HG03103 (cell line): ENCODE results near the gene FOXJ3.

Source experiments
- ATAC-seq: cut with Tn5 transposase; IDR thresholded peaks from one replicate; pipeline ENCODE4 v1.9.1; 2021; ENCODE audit warnings: low read depth; ENCODE audit not compliant: unreplicated experiment

The FOXJ3 gene

GRCh38 chr1:42334240-42335049, 590 bp downstream of the FOXJ3 start:
- ATAC-seq = peak; percentile 36

GRCh38 chr1:42333662-42334239, 1.3 kb downstream of the FOXJ3 start:
- no peak for ATAC-seq

GRCh38 chr1:42332877-42333276, 2.2 kb downstream of the FOXJ3 start:
- ATAC-seq = no peak

- no peak for ATAC-seq
These were observed 4.8 kb downstream of the FOXJ3 start for GRCh38 chr1:42330215-42330614.

DNA sequence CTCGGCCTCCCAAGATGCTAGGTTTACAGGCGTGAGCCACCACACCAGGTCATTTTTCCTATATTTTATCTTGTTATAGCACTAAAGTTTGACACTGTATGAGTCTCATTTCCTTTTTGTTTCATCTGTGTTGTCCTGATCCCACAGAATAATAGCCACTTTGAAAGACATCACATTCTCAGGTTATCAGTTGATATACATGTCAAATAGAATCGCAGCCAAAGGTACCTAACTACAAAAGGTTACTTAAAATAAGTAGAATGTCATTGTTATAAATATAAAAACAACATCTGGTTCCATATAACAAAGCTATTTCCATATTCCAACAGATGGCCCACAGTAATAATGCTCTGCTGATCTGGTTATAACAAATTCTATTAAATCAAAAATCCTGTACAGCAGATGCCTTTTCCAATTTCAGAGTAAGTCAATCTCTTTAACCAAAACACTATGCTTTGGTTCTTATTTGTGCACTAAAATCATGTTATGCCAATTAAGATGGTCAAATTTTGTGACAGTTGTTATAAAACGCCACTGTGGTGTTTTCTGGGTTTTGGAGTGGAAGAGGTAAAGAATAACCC, 6.0 kb downstream of the FOXJ3 start:
- ATAC-seq = no peak

GRCh38 chr1:42328047-42328625, 6.9 kb downstream of the FOXJ3 start:
- ATAC-seq = no peak

GRCh38 chr1:42325014-42325402, 10.0 kb downstream of the FOXJ3 start:
- ATAC-seq = no peak

DNA sequence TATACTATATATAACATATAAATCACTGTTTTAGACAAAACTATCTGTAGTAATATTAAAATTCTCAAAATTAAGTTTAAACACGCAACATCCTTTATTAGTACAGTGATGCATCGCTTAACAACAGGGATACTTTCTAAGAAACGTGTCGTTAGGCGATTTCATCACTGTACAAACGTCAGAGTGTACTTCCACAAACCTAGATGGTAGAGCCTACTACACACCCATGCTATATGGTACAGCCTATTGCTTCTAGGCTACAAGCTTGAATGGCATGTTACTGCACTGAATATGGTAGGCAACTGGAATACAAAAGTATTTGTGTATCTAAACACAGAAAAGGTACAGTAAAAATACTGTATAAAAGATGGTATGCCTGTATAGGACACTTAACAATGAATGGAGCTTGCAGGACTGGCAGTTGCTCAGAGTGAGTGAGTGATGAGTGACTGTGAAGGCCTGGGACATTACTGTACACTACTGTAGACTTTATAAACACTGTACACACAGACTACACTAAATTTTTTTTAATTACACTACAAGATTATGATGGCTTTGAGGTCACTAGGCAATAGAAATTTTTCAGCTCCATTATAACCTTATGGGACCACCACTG, 10.5 kb downstream of the FOXJ3 start:
- no peak for ATAC-seq

- no peak for ATAC-seq
These were observed 11.5 kb downstream of the FOXJ3 start for GRCh38 chr1:42323551-42323950.

DNA sequence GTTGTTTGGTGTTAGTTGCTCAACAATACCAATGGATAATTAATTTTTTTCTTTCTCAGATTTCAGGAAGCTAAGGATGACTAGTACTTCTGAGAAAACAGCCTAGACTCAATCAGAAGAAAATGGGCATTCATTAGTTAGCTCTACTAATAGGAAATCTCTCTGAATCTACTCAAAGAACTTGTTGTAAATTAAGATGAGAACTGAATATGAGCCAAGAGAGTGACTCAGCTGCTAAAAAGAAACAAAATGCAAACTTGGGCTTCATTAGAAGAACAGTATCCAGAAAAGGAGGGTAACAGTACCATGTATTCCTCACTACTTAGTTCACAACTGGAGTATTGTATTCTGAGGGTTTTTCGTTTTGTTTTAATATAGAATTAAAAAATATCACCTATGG, 12.5 kb downstream of the FOXJ3 start:
- ATAC-seq = no peak

DNA sequence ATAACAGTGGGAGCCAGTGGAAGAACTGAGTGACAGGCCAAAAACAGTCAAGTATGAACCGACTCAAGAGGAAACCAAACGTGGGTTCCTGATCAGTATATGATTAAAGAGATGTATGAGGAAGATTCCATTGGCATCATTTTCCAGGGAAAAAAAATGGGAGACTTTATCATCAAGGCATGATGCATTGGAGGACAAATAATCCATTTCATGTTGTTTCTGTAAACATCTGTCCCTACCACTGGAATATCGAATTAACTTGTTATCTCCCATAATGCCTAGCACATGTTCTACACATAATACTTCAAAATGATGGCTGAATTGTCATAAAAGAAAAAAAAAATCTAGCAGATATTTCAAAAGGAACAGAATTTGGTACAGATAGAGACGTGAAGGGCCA, 13.3 kb downstream of the FOXJ3 start:
- ATAC-seq = no peak

GRCh38 chr1:42320708-42321107, 14.3 kb downstream of the FOXJ3 start:
- no peak for ATAC-seq

GRCh38 chr1:42319871-42320484, 15.1 kb downstream of the FOXJ3 start:
- ATAC-seq = no peak

DNA sequence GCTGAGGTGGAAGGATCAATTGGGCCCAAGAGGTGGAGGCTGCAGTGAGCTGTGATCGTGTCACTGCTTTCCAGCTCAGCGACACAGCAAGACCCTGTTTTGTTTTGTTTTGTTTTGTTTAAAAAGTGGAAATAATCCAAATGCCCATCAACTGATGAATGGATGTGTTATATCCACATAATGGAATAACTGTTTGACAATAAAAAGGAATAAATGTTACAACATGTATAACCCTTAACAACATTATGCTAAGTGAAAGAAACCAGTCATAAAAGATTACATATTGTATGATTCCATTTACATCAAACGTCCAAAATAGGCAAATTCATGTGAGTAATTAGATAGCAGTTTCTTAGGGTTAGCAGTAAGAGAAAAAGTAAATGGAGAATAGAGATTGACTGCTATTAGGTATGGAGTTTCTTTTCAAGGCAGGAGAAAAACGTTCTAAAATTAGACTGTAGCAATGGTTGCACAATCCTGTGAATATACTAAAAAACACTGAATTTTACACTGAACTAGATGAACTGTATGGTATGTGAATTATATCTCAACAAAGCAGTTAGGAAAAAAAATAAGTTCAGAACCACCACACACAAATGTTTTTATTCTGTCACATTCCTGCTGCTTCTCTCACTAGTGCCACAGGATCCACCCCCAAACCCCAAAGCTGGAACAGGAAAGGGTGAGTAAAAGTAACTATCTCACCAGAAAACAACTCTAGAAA, 15.7 kb downstream of the FOXJ3 start:
- no peak for ATAC-seq

GRCh38 chr1:42318601-42319000, 16.4 kb downstream of the FOXJ3 start:
- no peak for ATAC-seq

DNA sequence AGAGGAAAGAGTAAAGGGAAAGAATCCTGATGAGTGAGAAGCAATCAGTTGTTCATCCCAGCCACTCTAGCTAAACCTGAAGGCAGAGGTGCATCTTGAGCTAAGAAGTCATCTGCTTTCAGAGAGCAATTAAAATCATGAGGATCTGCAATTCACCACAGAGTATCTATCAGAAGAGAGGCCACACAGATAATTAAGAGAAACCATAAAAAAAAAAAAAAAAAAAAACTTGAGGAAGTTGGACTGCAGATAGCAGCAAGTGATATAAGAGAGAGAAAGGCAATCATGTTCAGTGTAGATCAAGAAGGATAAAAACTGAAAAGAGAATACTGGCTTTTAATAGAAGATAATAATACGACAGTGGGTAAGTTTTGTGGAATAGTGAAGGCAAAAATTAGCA, 17.7 kb downstream of the FOXJ3 start:
- no peak for ATAC-seq

DNA sequence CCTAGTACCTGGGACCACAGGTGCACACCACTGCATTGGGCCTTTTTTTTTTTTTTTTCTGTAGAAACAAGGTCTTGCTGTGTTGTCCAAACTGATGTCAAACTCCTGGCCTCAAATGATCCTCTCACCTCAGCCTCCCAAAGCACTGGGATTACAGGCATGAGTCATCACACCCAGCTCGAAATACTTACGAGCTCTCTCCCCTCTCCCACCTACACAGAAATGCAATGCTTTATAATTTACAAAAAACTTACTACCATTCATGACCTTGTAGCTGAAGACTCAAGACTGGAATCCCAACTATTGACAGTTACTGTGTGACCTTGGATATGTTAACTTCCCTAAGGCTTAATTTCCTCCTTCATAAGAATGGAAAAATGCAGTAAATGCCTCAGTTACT, 18.7 kb downstream of the FOXJ3 start:
- ATAC-seq = no peak

- ATAC-seq = no peak
These were observed 19.5 kb downstream of the FOXJ3 start for GRCh38 chr1:42315500-42315899.

GRCh38 chr1:42313970-42314369, 21.1 kb downstream of the FOXJ3 start:
- no peak for ATAC-seq

- no peak for ATAC-seq
These were observed 22.3 kb downstream of the FOXJ3 start for GRCh38 chr1:42312576-42313212.
